H1 (cell line): Measurements from ENCODE around the gene TSPAN4. TPM values are rescaled to one million over a fixed set of nuclear protein-coding genes. Genes with fewer than 3 reads are reported as not detected.

Experiments used
- CTCF ChIA-PET: fragments of 300-600 bp; sonication (Branson Sonifier 250); formaldehyde crosslinking; loops from one replicate; lab custom pipeline; 2021; ENCODE audit not compliant: partially characterized antibody; lab: Charles Lee
- POLR2A ChIA-PET: fragments of 300-600 bp; sonication (Branson Sonifier 250); formaldehyde crosslinking; loops from one replicate; lab custom pipeline; 2021; ENCODE audit warnings: inconsistent platforms; ENCODE audit not compliant: partially characterized antibody; lab: Charles Lee
- DNase-seq, 2 experiments: peaks; one replicate each; pipeline versions ENCODE4 v3.0.0 to v3.0.0-alpha.2; 2010 to 2022; ENCODE audit warnings: low spot score in 2 of 2, low read depth in 1 of 2, mixed read lengths in 1 of 2
- FAIRE-seq: peaks from 2 replicates; lab custom pipeline; 2011; peaks lifted over from hg19 to GRCh38; lab: Jason Lieb, UNC
- H2AFZ ChIP-seq: 2 replicates; pipeline ENCODE4 v1.8.1; 2012; ENCODE audit warnings: low read length, inconsistent platforms
- H2AK5ac ChIP-seq: 2 replicates; pipeline ENCODE4 v1.6.1; 2013; ENCODE audit warnings: low read depth, low read length
- H2BK120ac ChIP-seq: replicated peaks from 2 replicates; pipeline ENCODE3; 2013; ENCODE audit warnings: low read depth, low read length, inconsistent platforms
- H2BK12ac ChIP-seq: 2 replicates; pipeline ENCODE4 v1.6.1; 2013; ENCODE audit warnings: low read depth, low read length
- H2BK15ac ChIP-seq: 2 replicates; pipeline ENCODE4 v1.6.1; 2013; ENCODE audit warnings: low read length
- H2BK20ac ChIP-seq: 2 replicates; pipeline ENCODE4 v1.6.1; 2013; ENCODE audit warnings: low read length
- H2BK5ac ChIP-seq: 2 replicates; pipeline ENCODE4 v1.6.1; 2013; ENCODE audit warnings: low read depth, low read length
- H3K14ac ChIP-seq: 2 replicates; pipeline ENCODE4 v1.6.1; 2013; ENCODE audit warnings: inconsistent platforms; ENCODE audit not compliant: insufficient read length
- H3K18ac ChIP-seq: 2 replicates; pipeline ENCODE4 v1.6.1; 2013; ENCODE audit warnings: low read length; ENCODE audit errors: extremely low read depth
- H3K23ac ChIP-seq: 2 replicates; pipeline ENCODE4 v1.6.1; 2013; ENCODE audit warnings: inconsistent platforms; ENCODE audit not compliant: insufficient read length
- H3K23me2 ChIP-seq: 2 replicates; pipeline ENCODE4 v1.6.1; 2013; ENCODE audit warnings: low read depth, low read length
- H3K27ac ChIP-seq: 2 replicates; pipeline ENCODE4 v1.6.1; 2011; ENCODE audit warnings: low read depth, low read length, inconsistent platforms
- H3K27me3 ChIP-seq, 4 experiments: replicated peaks in 1 of 4; 1 replicate in 1 of 4; 2 replicates in 3 of 4; pipeline versions ENCODE4 v1.6.1 to v1.8.1; 2011 to 2013; ENCODE audit warnings: low read length in 3 of 4, mild to moderate bottlenecking in 3 of 4, inconsistent platforms in 2 of 4, mixed read lengths in 2 of 4, moderate library complexity in 1 of 4; ENCODE audit not compliant: control insufficient read depth in 3 of 4, insufficient read depth in 3 of 4; ENCODE audit errors: extremely low read depth in 1 of 4
- H3K36me3 ChIP-seq, 4 experiments: 2 replicates each; pipeline versions ENCODE4 v1.6.1 to v1.8.1; 2011 to 2013; ENCODE audit warnings: mild to moderate bottlenecking in 4 of 4, low read length in 3 of 4, moderate library complexity in 2 of 4, control low read depth in 1 of 4, inconsistent platforms in 1 of 4; ENCODE audit not compliant: insufficient read depth in 4 of 4, control insufficient read depth in 2 of 4
- H3K4ac ChIP-seq: replicated peaks from 2 replicates; pipeline ENCODE3; 2013; ENCODE audit warnings: low read length, low read depth, mixed read lengths, inconsistent platforms; ENCODE audit not compliant: insufficient read length
- H3K4me1 ChIP-seq, 4 experiments: replicated peaks in 1 of 4; 1 replicate in 1 of 4; 2 replicates in 3 of 4; pipeline versions ENCODE4 v1.6.1 to v1.8.1; 2011 to 2013; ENCODE audit warnings: low read length in 3 of 4, inconsistent platforms in 2 of 4, mixed read lengths in 1 of 4; ENCODE audit not compliant: insufficient read depth in 4 of 4, control insufficient read depth in 3 of 4
- H3K4me2 ChIP-seq, 2 experiments: 2 replicates each; pipeline versions ENCODE4 v1.6.1 to v1.8.1; 2011 to 2013; ENCODE audit warnings: low read depth in 2 of 2, low read length in 2 of 2, control low read depth in 1 of 2, inconsistent platforms in 1 of 2, mild to moderate bottlenecking in 1 of 2; ENCODE audit not compliant: insufficient read depth in 1 of 2
- H3K4me3 ChIP-seq, 4 experiments: fragments of 200-600, 300-600 bp in 1 of 4; sonication (generic), shearing (Covaris generic), sonication (Bioruptor Twin) in 1 of 4; 2 replicates each; pipeline versions ENCODE4 v1.5.1 to v1.8.1; 2011 to 2016; ENCODE audit warnings: low read length in 4 of 4, low read depth in 3 of 4, control low read depth in 2 of 4, inconsistent platforms in 2 of 4, mild to moderate bottlenecking in 2 of 4, mixed read lengths in 1 of 4, moderate library complexity in 1 of 4; ENCODE audit not compliant: insufficient read depth in 2 of 4; ENCODE audit errors: extremely low read depth in 1 of 4
- H3K56ac ChIP-seq: replicated peaks from 2 replicates; pipeline ENCODE3; 2013; ENCODE audit warnings: low read depth, mild to moderate bottlenecking, mixed read lengths, low read length, inconsistent platforms; ENCODE audit not compliant: insufficient read length
- H3K79me1 ChIP-seq: 2 replicates; pipeline ENCODE4 v1.6.1; 2013; ENCODE audit warnings: low read depth, low read length, control low read depth
- H3K79me2 ChIP-seq, 2 experiments: 2 replicates each; pipeline versions ENCODE4 v1.6.1 to v1.8.1; 2012 to 2013; ENCODE audit warnings: low read length in 2 of 2, mild to moderate bottlenecking in 2 of 2, inconsistent platforms in 1 of 2; ENCODE audit not compliant: insufficient read depth in 2 of 2, control insufficient read depth in 1 of 2
- H3K9ac ChIP-seq, 4 experiments: replicated peaks in 1 of 4; 1 replicate in 1 of 4; 2 replicates in 3 of 4; pipeline versions ENCODE4 v1.6.1 to v1.8.1; 2011 to 2013; ENCODE audit warnings: low read depth in 3 of 4, low read length in 3 of 4, control low read depth in 2 of 4, mild to moderate bottlenecking in 2 of 4, moderate library complexity in 2 of 4, inconsistent platforms in 1 of 4; ENCODE audit errors: extremely low read depth in 1 of 4
- H3K9me3 ChIP-seq, 2 experiments: 2 replicates each; pipeline versions ENCODE4 v1.6.1 to v1.8.1; 2012 to 2013; ENCODE audit warnings: mild to moderate bottlenecking in 2 of 2, moderate library complexity in 2 of 2, control low read depth in 1 of 2, inconsistent platforms in 1 of 2, low read depth in 1 of 2, low read length in 1 of 2, mixed read lengths in 1 of 2; ENCODE audit not compliant: insufficient read depth in 2 of 2
- H4K20me1 ChIP-seq, 2 experiments: replicated peaks in 1 of 2; 2 replicates each; pipeline versions ENCODE3 to v1.8.1; 2011 to 2013; ENCODE audit warnings: inconsistent platforms in 2 of 2, low read length in 2 of 2, mild to moderate bottlenecking in 1 of 2; ENCODE audit not compliant: insufficient read depth in 2 of 2, control insufficient read depth in 1 of 2
- H4K5ac ChIP-seq: 2 replicates; pipeline ENCODE4 v1.6.1; 2013; ENCODE audit warnings: low read length, low read depth, mixed read lengths, inconsistent platforms; ENCODE audit not compliant: insufficient read length
- H4K8ac ChIP-seq: 2 replicates; pipeline ENCODE4 v1.8.0; 2013; ENCODE audit warnings: mild to moderate bottlenecking, moderate library complexity, low read length, inconsistent platforms; ENCODE audit not compliant: insufficient read depth; ENCODE audit errors: extremely low read depth
- H4K91ac ChIP-seq: replicated peaks from 2 replicates; pipeline ENCODE3; 2013; ENCODE audit warnings: low read length, mixed read lengths, inconsistent platforms; ENCODE audit not compliant: insufficient read length
- BACH1 ChIP-seq: IDR thresholded peaks from 2 replicates; pipeline ENCODE4 v1.6.1; 2012; ENCODE audit warnings: low read length, improper control_type of control experiment
- BCL11A ChIP-seq, 2 experiments: IDR thresholded peaks; one replicate each; pipeline ENCODE4 v1.6.1; 2011; ENCODE audit warnings: low read depth in 2 of 2, low read length in 2 of 2, mild to moderate bottlenecking in 2 of 2
- BRCA1 ChIP-seq: IDR thresholded peaks from 2 replicates; pipeline ENCODE4 v1.6.1; 2012; ENCODE audit warnings: low read depth, low read length, improper control_type of control experiment
- CREB1 ChIP-seq: IDR thresholded peaks from 2 replicates; pipeline ENCODE4 v1.6.1; 2012; ENCODE audit warnings: inconsistent platforms
- EGR1 ChIP-seq: IDR thresholded peaks from 2 replicates; pipeline ENCODE4 v1.6.1; 2011; ENCODE audit warnings: low read depth, low read length, borderline replicate concordance
- EP300 ChIP-seq, 2 experiments: IDR thresholded peaks; 1 replicate in 1 of 2; 2 replicates in 1 of 2; pipeline ENCODE4 v1.6.1; 2011 to 2012; ENCODE audit warnings: low read depth in 2 of 2, low read length in 2 of 2, mild to moderate bottlenecking in 2 of 2, borderline replicate concordance in 1 of 2, inconsistent platforms in 1 of 2, moderate library complexity in 1 of 2
- GABPA ChIP-seq: IDR thresholded peaks from 2 replicates; pipeline ENCODE4 v1.6.1; 2011; ENCODE audit warnings: mild to moderate bottlenecking, low read length, moderate library complexity, borderline replicate concordance; ENCODE audit not compliant: insufficient read depth
- JUND ChIP-seq: IDR thresholded peaks from 2 replicates; pipeline ENCODE4 v1.6.1; 2011; ENCODE audit warnings: mild to moderate bottlenecking, improper control_type of control experiment, low read length
- KDM1A ChIP-seq: fragments of 200-600, 300-600 bp; sonication (generic); IDR thresholded peaks from 2 replicates; pipeline ENCODE4 v1.7.1; 2016; ENCODE audit warnings: mild to moderate bottlenecking, low read length, borderline replicate concordance
- POLR2A ChIP-seq, 2 experiments: IDR thresholded peaks; 1 replicate in 1 of 2; 2 replicates in 1 of 2; pipeline ENCODE4 v1.6.1; 2011; ENCODE audit warnings: low read depth in 2 of 2, low read length in 2 of 2, mild to moderate bottlenecking in 2 of 2; ENCODE audit errors: control extremely low read depth in 1 of 2
- RFX5 ChIP-seq: IDR thresholded peaks from 2 replicates; pipeline ENCODE4 v1.6.1; 2011; ENCODE audit warnings: low read depth, low read length, improper control_type of control experiment, borderline replicate concordance
- RNF2 ChIP-seq: fragments of 200-900, 300-1000 bp; sonication (generic); IDR thresholded peaks from 2 replicates; pipeline ENCODE4 v1.7.1; 2016; ENCODE audit warnings: borderline replicate concordance, low read depth, mild to moderate bottlenecking, antibody characterized with exemption, low read length; ENCODE audit not compliant: poor library complexity, severe bottlenecking; ENCODE audit errors: missing control alignments
- SIRT6 ChIP-seq: IDR thresholded peaks from one replicate; pipeline ENCODE4 v1.7.1; 2012; ENCODE audit warnings: low read length, inconsistent platforms
- TEAD4 ChIP-seq: IDR thresholded peaks from 2 replicates; pipeline ENCODE4 v1.6.1; 2012; ENCODE audit warnings: low read depth, low read length, inconsistent platforms, mixed read lengths
- YY1 ChIP-seq: IDR thresholded peaks from 2 replicates; pipeline ENCODE4 v1.6.1; 2011; ENCODE audit warnings: low read depth, mild to moderate bottlenecking, low read length
- WGBS, 2 experiments: shearing (Covaris generic) in 1 of 2; methylation state at CpG; one replicate each; pipeline versions ENCODE4 v1.1.6 to v1.1.7; 2013 to 2015; ENCODE audit warnings: low lambda C conversion rate in 2 of 2, mixed read lengths in 2 of 2, inconsistent platforms in 1 of 2, low coverage in 1 of 2, missing lambda C conversion rate in 1 of 2; ENCODE audit not compliant: insufficient replicate concordance in 2 of 2, insufficient coverage in 1 of 2, insufficient read length in 1 of 2; ENCODE audit errors: extremely low coverage in 1 of 2, missing lambda C conversion rate in 1 of 2; 5-methylcytosine and 5-hydroxymethylcytosine counted together
- polyA plus RNA-seq, 7 experiments: library from polyadenylated mRNA; depleted of rRNA in 3 of 7; stranded (reverse) in 5 of 7; unstranded in 2 of 7; fragments of >200 nt in 5 of 7; fragments of 200-250 nt in 2 of 7; gene quantifications; 1 replicate in 5 of 7; 2 replicates in 1 of 7; 4 replicates in 1 of 7; pipeline versions ENCODE4 v1.2.1 to v1.2.3, GENCODE V29; 2011 to 2013; ENCODE audit warnings: missing spikeins in 2 of 7, mixed read lengths in 2 of 7
- total RNA-seq: library from RNA; stranded (reverse); fragmentation: NEBNext Ultra II Directional; extraction: Animal tissue kit (Norgen Biotek cat#: 25700); gene quantifications from 2 replicates; pipeline ENCODE4 v1.2.1, GENCODE V29; 2021

TSPAN4 gene
- total and polyA plus RNA-seq, 2 of the 8 experiments (the other 6 are each of a cell fraction or from before 2014, with no cell fraction given) = 74.1 to 145 TPM

- Histone ChIP-seq H3K4ac (no peak overlapping the region), H3K56ac (no peak overlapping the region), H3K4me1 (no peaks in the 10 kb centered on the region), H3K9ac (no peak overlapping the region), H3K4me2 (no peak overlapping the region), H3K23me2 (no peaks in the 10 kb centered on the region), H4K20me1 (peaks cover 3 to 17% of the 10 kb centered on the region in 2 experiments), H2AK5ac (no peak overlapping the region), H2AFZ (no peak overlapping the region), H3K36me3 (peaks cover 2 to 22% (median 8%) of the 10 kb centered on the region in 4 experiments; a peak in 5 of 8 replicates), H4K5ac (no peak overlapping the region), H4K91ac (no peak overlapping the region), H3K79me1 (no peaks in the 10 kb centered on the region), H3K79me2 (no peaks in the 10 kb centered on the region), H3K23ac (no peak overlapping the region), H3K9me3 (no peaks in the 10 kb centered on the region), H2BK120ac (no peak overlapping the region), H2BK15ac (no peak overlapping the region), H2BK12ac (no peak overlapping the region), H3K27me3 (no peaks in the 10 kb centered on the region), H3K18ac (no peak overlapping the region), H2BK20ac (no peak overlapping the region), H4K8ac (no peak overlapping the region), H3K14ac (no peak overlapping the region), H3K4me3 (no peak overlapping the region), H3K27ac (no peak overlapping the region), H2BK5ac (no peak overlapping the region; the same call in 1 of the 2 replicates)
- POLR2A ChIA-PET = interaction anchor here (0.8 to 1.0 kb wide), 5 partner anchors 8 to 167 kb away, joined by 3 to 4 read pairs (median 3); no protein-coding TSS in a partner anchor
- FAIRE-seq (no peak), DNase-seq (no peak)
- 90% methylated on average over 10 of the region's 10 CpGs; no CpG with 5 or more reads in 1 of the 2 experiments for WGBS, 2 experiments
- CTCF ChIA-PET = interaction anchor here (0.9 to 1.4 kb wide), 4 partner anchors 12 to 15 kb away, joined by 3 to 7 read pairs (median 4); no protein-coding TSS in a partner anchor
- TF ChIP-seq BACH1 (no peak), BCL11A (IDR thresholded peaks at IDR 0.05; ENCODE audit: low read depth in 2 of 2, low read length in 2 of 2) (no peak), TEAD4 (no peak), RFX5 (no peak), EP300 (IDR thresholded peaks at IDR 0.05; ENCODE audit: borderline replicate concordance in 1 of 2, low read depth in 2 of 2, low read length in 2 of 2) (no peak), POLR2A (IDR thresholded peaks at IDR 0.05; ENCODE audit: control extremely low read depth in 1 of 2, low read depth in 2 of 2, low read length in 2 of 2) (no peak), EGR1 (no peak), YY1 (no peak), RNF2 (no peak), KDM1A (no peak), GABPA (no peak), BRCA1 (no peak), JUND (no peak), CREB1 (no peak), SIRT6 (no peak)
These were observed 40.9 kb downstream of the TSPAN4 start for GRCh38 chr11:883527-883926.
